Stimulated activated CD4-positive, alpha-beta T cell treated with anti-CD3 and anti-CD28 coated beads, Interleukin-4, amount 100 ng/mL, for 4 hours (primary cell): ENCODE results near the gene PWWP2B.
A peak's percentile ranks its signal among the peaks of the same experiment; 100 is the strongest.

ENCODE experiments used
- DNase-seq, 2 experiments: peaks; one replicate each; pipeline ENCODE4 v3.0.0-alpha.2; 2020

Gene PWWP2B

GRCh38 chr10:132394936-132395703, 1.9 kb upstream of the PWWP2B start:
- DNase-seq, result no peak

GRCh38 chr10:132395704-132396493, 1.1 kb upstream of the PWWP2B start:
- DNase-seq, result peak; percentile 24 to 35

- DNase-seq, result peak; percentile 44 to 62
Measured at GRCh38 chr10:132396494-132397035, 435 bp upstream of the PWWP2B start.

- DNase-seq, result peak; percentile 28 to 37
Measured at GRCh38 chr10:132397671-132398565, 918 bp downstream of the PWWP2B start.

- no peak for DNase-seq
Measured at GRCh38 chr10:132398566-132398991, 1.6 kb downstream of the PWWP2B start.

GRCh38 chr10:132399117-132400035, 2.4 kb downstream of the PWWP2B start:
- DNase-seq, result no peak

GRCh38 chr10:132400041-132400546, 3.1 kb downstream of the PWWP2B start:
- DNase-seq, result no peak

- DNase-seq, result no peak
Measured at GRCh38 chr10:132400547-132401151, 3.6 kb downstream of the PWWP2B start.

- DNase-seq, result no peak
Measured at GRCh38 chr10:132401401-132402118, 4.6 kb downstream of the PWWP2B start.

- no peak for DNase-seq
Measured at GRCh38 chr10:132402781-132403241, 5.8 kb downstream of the PWWP2B start.

- no peak for DNase-seq
Measured at GRCh38 chr10:132403511-132404168, 6.6 kb downstream of the PWWP2B start.

- DNase-seq, result no peak
Measured at GRCh38 chr10:132404169-132404880, 7.3 kb downstream of the PWWP2B start.

- DNase-seq, result no peak
Measured at GRCh38 chr10:132404911-132405462, 8.0 kb downstream of the PWWP2B start.

- DNase-seq, result no peak
Measured at GRCh38 chr10:132405463-132405991, 8.5 kb downstream of the PWWP2B start.

GRCh38 chr10:132406181-132406580, 9.2 kb downstream of the PWWP2B start:
- no peak for DNase-seq

- no peak for DNase-seq
Measured at GRCh38 chr10:132406750-132407149, 9.8 kb downstream of the PWWP2B start.

- DNase-seq, result no peak
Measured at GRCh38 chr10:132407243-132407746, 10.3 kb downstream of the PWWP2B start.

GRCh38 chr10:132407846-132408278, 10.9 kb downstream of the PWWP2B start:
- DNase-seq, result no peak
